ENCODE data around the gene ETS1. TPM values are rescaled to one million over a fixed set of nuclear protein-coding genes. Genes with fewer than 3 reads are reported as not detected.

Gene ETS1
- total RNA-seq, 1 experiment from 2014 or later = 29.9 TPM

GRCh38 chr11:128522943-128523518 is 64.3 kb downstream of the ETS1 start:
- Mint-ChIP-seq H3K27me3 (ENCODE audit: low read depth) (peaks cover 26% of the 10 kb centered on the region), H3K27ac (no peak overlapping the region), H3K4me3 (peak overlapping the region; percentile 74 to 86), H3K9me3 (no peaks in the 10 kb centered on the region), H3K36me3 (ENCODE audit: insufficient read depth in 1 of 3, low read depth in 3 of 3) (no peaks in the 10 kb centered on the region), H3K4me1 (peaks cover 46 to 47% of the 10 kb centered on the region in 2 experiments)
- Histone ChIP-seq H3K4me1 (ENCODE audit: insufficient read depth, low read length) (peaks cover under 1% of the 10 kb centered on the region; the same call in 1 of the 2 replicates), H2BK5ac (ENCODE audit: insufficient read length, low read length) (no peak overlapping the region), H4K8ac (replicated peaks; ENCODE audit: insufficient read length, low read depth, low read length) (no peak overlapping the region), H3K79me1 (ENCODE audit: insufficient read depth, low read depth, low read length, poor library complexity, severe bottlenecking) (no peaks in the 10 kb centered on the region), H3K79me2 (ENCODE audit: insufficient read depth, low read length) (no peaks in the 10 kb centered on the region), H2BK15ac (ENCODE audit: low read depth, low read length) (no peak overlapping the region), H2BK20ac (ENCODE audit: low read depth, low read length, poor library complexity, severe bottlenecking) (no peak overlapping the region), H3K4me2 (ENCODE audit: insufficient read depth, insufficient read length, low read length) (peak overlapping the region; percentile 88), H3K27me3 (ENCODE audit: insufficient read depth, low read length) (peaks cover 3% of the 10 kb centered on the region; the same call in 1 of the 2 replicates), H2AFZ (ENCODE audit: low read length) (no peak overlapping the region), H3K18ac (ENCODE audit: insufficient read length, low read depth, low read length) (no peak overlapping the region), H3K23me2 (ENCODE audit: insufficient read length, low read depth, low read length, poor library complexity, severe bottlenecking) (peaks cover 9% of the 10 kb centered on the region), H3K27ac (ENCODE audit: insufficient read length, low read depth, low read length) (no peak overlapping the region), H3K14ac (ENCODE audit: insufficient read depth, low read length) (no peak overlapping the region), H2BK120ac (ENCODE audit: low read depth, low read length, poor library complexity, severe bottlenecking) (no peak overlapping the region), H2AK5ac (ENCODE audit: insufficient read length, low read length) (no peak overlapping the region), H3K4ac (ENCODE audit: low read depth, low read length) (no peak overlapping the region), H3K9me3 (ENCODE audit: control insufficient read depth, low read depth, low read length) (no peaks in the 10 kb centered on the region), H4K5ac (ENCODE audit: insufficient read length, low read depth, low read length) (no peak overlapping the region), H3K56ac (ENCODE audit: insufficient read length, low read depth, low read length) (no peak overlapping the region), H3K9ac (ENCODE audit: extremely low read depth, insufficient read length, low read length) (no peak overlapping the region), H4K20me1 (ENCODE audit: control insufficient read depth, insufficient read depth, insufficient read length) (no peaks in the 10 kb centered on the region), H4K91ac (ENCODE audit: insufficient read length, low read depth, low read length) (no peak overlapping the region), H3T11ph (ENCODE audit: low read length) (no peak overlapping the region), H2BK12ac (ENCODE audit: insufficient read length, low read depth, low read length) (no peak overlapping the region), H3K23ac (ENCODE audit: insufficient read length, low read depth, low read length) (no peak overlapping the region)
- TF ChIP-seq CTCF (conservative IDR thresholded peaks at IDR 0.05) = no peak
- WGBS (ENCODE audit: extremely low coverage, insufficient read length, low lambda C conversion rate) = no CpG with 5 or more reads among the region's 6 CpGs
- DNase-seq = no peak

All from H9 (cell line).